GM12892 (cell line): Measurements from ENCODE around the gene DOCK8.

ENCODE experiments used
- POLR2A ChIP-seq: IDR thresholded peaks from 2 replicates; pipeline ENCODE4 v1.6.1; 2011; ENCODE audit warnings: low read depth, low read length, control low read depth
- POLR2AphosphoS5 ChIP-seq: IDR thresholded peaks from 2 replicates; pipeline ENCODE4 v1.6.1; 2011; ENCODE audit warnings: low read depth, low read length, control low read depth
- TAF1 ChIP-seq: IDR thresholded peaks from 2 replicates; pipeline ENCODE4 v1.6.1; 2011; ENCODE audit warnings: low read depth, mild to moderate bottlenecking, control low read depth, low read length, borderline replicate concordance

DNA sequence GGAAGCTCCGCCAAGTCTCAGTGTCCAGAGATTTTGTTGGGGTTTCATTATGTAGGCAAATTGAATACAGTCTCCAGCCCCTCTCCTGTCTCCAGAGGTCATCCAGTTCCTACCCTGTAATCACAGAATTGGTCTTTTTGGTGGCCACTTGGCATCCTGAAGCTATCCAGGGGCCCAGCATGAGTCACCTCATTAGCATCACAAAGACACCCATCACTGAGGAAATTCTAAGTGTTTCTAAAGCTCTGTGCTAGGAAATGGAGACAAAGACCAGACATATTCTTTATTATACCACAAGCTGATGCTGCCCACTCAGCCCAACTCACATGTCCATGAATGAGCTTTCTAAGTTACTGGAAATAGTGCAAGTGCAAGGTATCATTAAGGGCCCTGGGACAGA, 229.9 kb downstream of the DOCK8 start:
- TF ChIP-seq POLR2A (no peak), POLR2AphosphoS5 (no peak), TAF1 (no peak)
